ENCODE measurements around the gene COL21A1. TPM values are rescaled to one million over a fixed set of nuclear protein-coding genes. Genes with fewer than 3 reads are reported as not detected.
A peak's percentile ranks its signal among the peaks of the same experiment; 100 is the strongest.

COL21A1 gene
- total RNA-seq, 1 experiment from 2014 or later = 49.0 TPM

GRCh38 chr6:56242346-56242745 lies 5.0 kb downstream of the COL21A1 start:
- intact Hi-C loops (cut with micrococcal nuclease; ENCODE audit: unreplicated experiment) = no loop called here
- Histone ChIP-seq H3K36me3 (ENCODE audit: insufficient read depth, low read length, poor library complexity, severe bottlenecking) (no peaks in the 10 kb centered on the region), H3K4me1 (ENCODE audit: insufficient read depth, low read length, poor library complexity, severe bottlenecking) (peaks cover 83% of the 10 kb centered on the region), H3K27me3 (replicated peaks; ENCODE audit: insufficient read depth, low read depth, low read length, poor library complexity) (no peaks in the 10 kb centered on the region), H3K9me3 (ENCODE audit: low read depth, low read length, poor library complexity, severe bottlenecking) (no peaks in the 10 kb centered on the region), H3K4me3 (ENCODE audit: low read depth, low read length, poor library complexity, severe bottlenecking) (no peak overlapping the region), H3K27ac (ENCODE audit: low read depth, low read length, poor library complexity, severe bottlenecking) (peak overlapping the region; percentile 17)
- CTCF ChIA-PET = no interaction called here
- DNase-seq (ENCODE audit: low spot score) = no peak
- no TSS peak for BruUV-seq (replicated peaks)
- TF ChIP-seq EZH2 (IDR thresholded peaks at IDR 0.05; ENCODE audit: borderline replicate concordance, low read depth, low read length, poor library complexity, severe bottlenecking) (no peak), CTCF (conservative IDR thresholded peaks at IDR 0.05; ENCODE audit: low read depth, low read length) (no peak)
- POLR2A ChIA-PET (ENCODE audit: low non-redundant PET) = no interaction called here

DNA sequence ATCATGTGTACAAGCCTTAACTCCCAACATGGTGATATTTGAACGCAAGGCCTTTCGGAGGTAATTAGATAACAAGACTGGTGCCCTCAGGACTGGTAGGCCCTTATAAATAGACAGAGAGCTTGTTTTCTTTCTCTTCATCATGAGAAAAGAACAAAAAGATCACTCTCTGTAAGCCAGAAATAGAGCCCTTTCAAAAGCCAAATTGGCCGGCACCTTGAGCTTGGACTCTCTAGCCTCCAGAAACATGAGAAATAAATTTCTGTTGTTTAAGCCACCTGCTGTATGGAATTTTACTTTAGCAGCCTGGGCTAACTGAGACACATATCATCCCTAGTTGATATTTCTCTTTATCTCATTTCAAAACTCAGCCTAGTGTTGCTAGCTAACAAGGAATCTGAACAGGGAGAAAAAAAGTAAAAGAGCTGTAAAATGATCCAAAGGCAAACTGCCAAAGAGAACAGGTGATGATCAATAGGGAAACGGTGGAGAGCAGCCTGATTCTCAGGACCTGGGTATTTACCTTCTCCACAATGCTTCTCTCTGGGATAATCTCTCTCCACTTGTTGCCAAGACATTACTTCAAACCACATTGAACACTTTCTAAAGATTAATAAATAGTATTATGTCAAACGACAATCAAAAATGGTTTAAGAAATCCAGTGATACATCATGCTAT lies 6.1 kb downstream of the COL21A1 start:
- no peaks in the 10 kb centered on the region for H3K27me3 ChIP-seq (replicated peaks; ENCODE audit: insufficient read depth, low read depth, low read length, poor library complexity)
- CTCF ChIA-PET = no interaction called here
- H3K9me3 ChIP-seq (ENCODE audit: low read depth, low read length, poor library complexity, severe bottlenecking) = no peaks in the 10 kb centered on the region
- H3K36me3 ChIP-seq (ENCODE audit: insufficient read depth, low read length, poor library complexity, severe bottlenecking) = no peaks in the 10 kb centered on the region
- no peak overlapping the region for H3K4me3 ChIP-seq (ENCODE audit: low read depth, low read length, poor library complexity, severe bottlenecking)
- TF ChIP-seq EZH2 (IDR thresholded peaks at IDR 0.05; ENCODE audit: borderline replicate concordance, low read depth, low read length, poor library complexity, severe bottlenecking) (no peak), CTCF (conservative IDR thresholded peaks at IDR 0.05; ENCODE audit: low read depth, low read length) (no peak)
- POLR2A ChIA-PET (ENCODE audit: low non-redundant PET) = no interaction called here
- H3K4me1 ChIP-seq (ENCODE audit: insufficient read depth, low read length, poor library complexity, severe bottlenecking) = peaks cover 89% of the 10 kb centered on the region
- no TSS peak for BruUV-seq (replicated peaks)
- intact Hi-C loops (cut with micrococcal nuclease; ENCODE audit: unreplicated experiment) = no loop called here
- DNase-seq (ENCODE audit: low spot score) = no peak
- H3K27ac ChIP-seq (ENCODE audit: low read depth, low read length, poor library complexity, severe bottlenecking) = no peak overlapping the region

DNA sequence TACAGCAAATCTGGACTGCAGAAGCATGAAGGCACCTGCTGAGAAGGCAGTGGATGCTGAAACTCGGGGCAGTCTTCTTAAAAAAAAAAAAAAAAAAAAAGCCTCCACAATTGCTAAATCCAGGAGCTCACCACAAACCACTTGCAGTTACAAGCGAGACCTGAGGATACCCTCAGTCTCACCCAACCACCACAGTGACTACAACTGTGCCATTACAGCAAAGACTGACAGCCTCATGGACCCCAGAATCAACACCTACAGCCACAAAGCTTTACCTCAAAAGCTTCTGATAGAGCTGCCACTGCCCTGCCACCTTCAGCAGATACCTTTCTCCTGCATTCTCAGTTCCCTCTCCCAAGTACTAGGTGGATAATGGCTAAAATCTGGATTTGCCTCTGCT lies 9.0 kb downstream of the COL21A1 start:
- BruUV-seq (replicated peaks) = no TSS peak

More for the DNA sequence above, 9.0 kb downstream of the COL21A1 start:
- Histone ChIP-seq H3K4me1 (ENCODE audit: insufficient read depth, low read length, poor library complexity, severe bottlenecking) (peaks cover 79% of the 10 kb centered on the region), H3K4me3 (ENCODE audit: low read depth, low read length, poor library complexity, severe bottlenecking) (no peak overlapping the region), H3K9me3 (ENCODE audit: low read depth, low read length, poor library complexity, severe bottlenecking) (no peaks in the 10 kb centered on the region), H3K36me3 (ENCODE audit: insufficient read depth, low read length, poor library complexity, severe bottlenecking) (no peaks in the 10 kb centered on the region), H3K27ac (ENCODE audit: low read depth, low read length, poor library complexity, severe bottlenecking) (no peak overlapping the region), H3K27me3 (replicated peaks; ENCODE audit: insufficient read depth, low read depth, low read length, poor library complexity) (no peaks in the 10 kb centered on the region)
- ChIA-PET CTCF (no interaction called here), POLR2A (ENCODE audit: low non-redundant PET) (interaction anchor here (0.6 kb wide), 1 partner anchor 16 kb away, joined by 4 read pairs; no protein-coding TSS in a partner anchor)
- DNase-seq (ENCODE audit: low spot score) = no peak
- intact Hi-C loops (cut with micrococcal nuclease; ENCODE audit: unreplicated experiment) = no loop called here
- TF ChIP-seq CTCF (conservative IDR thresholded peaks at IDR 0.05; ENCODE audit: low read depth, low read length) = no peak
- TF ChIP-seq EZH2 (IDR thresholded peaks at IDR 0.05; ENCODE audit: borderline replicate concordance, low read depth, low read length, poor library complexity, severe bottlenecking) = no peak

Measured in A673 (cell line).